ENCODE data around the gene CTAGE4.
"Not testable (repeated sequence)": the region's sequence is repeated elsewhere in the genome, so short reads cannot be mapped to it uniquely, and the experiment has no call there.

CTAGE4 gene

DNA sequence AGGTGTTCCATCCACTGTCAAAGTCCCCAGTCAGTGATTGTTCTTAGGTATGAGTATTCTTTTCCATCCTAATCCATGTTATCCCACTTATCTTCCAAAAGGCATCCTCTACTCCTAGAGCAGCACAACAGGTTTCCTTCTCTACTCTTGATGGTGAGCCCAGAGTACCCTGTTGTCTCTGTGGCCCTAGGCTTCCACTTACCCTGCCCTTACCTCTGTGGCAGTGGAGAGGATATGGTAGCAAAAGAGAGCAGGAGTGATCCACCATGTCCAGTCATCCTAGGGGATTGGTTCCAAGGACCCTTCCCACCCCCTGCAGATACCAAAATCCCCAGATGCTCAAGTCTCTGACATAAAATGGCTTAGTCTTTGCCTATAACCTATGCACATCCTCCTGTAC lies 33.9 kb downstream of the CTAGE4 start:
- not testable (repeated sequence) for DNase-seq

DNA sequence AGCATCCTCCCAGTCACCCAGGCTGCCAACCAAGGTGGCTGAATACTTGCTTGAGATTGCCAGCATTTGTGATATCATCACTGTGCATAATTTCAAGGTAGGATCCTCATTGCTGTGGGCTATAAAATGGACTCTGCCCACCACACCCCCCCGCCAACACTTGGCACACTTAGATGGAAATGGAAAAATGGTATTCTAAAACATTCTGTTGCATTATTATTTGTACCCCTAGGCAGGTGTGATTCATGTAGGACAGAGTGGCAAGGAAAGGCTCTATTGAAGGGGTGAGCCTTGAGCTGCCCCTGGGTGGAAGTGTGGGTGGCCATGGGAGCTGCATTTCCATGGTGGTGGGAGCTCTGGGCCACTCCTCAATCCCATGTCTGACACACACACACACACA lies 35.3 kb downstream of the CTAGE4 start:
- DNase-seq: not testable (repeated sequence)

GRCh38 chr7:144219149-144219548 lies 35.9 kb downstream of the CTAGE4 start:
- not testable (repeated sequence) for DNase-seq

DNA sequence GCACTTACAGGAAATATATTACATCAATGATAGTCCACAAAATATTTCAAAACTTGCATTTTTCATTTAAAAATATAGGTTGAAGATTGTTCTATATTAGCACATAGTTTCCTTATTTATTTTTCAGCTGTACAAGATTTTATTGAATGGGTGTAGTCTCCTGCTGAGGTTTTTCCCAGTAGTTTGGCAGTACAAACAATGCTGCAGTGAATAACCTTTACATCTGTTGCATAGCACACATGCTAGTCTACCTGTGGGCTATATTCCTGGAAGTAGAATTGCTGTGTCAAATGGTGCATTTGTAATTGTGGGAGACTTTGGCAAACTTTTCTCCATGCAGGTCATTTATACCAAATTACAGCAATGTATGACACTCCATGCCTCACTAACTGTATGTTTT lies 37.3 kb downstream of the CTAGE4 start:
- not testable (repeated sequence) for DNase-seq

DNA sequence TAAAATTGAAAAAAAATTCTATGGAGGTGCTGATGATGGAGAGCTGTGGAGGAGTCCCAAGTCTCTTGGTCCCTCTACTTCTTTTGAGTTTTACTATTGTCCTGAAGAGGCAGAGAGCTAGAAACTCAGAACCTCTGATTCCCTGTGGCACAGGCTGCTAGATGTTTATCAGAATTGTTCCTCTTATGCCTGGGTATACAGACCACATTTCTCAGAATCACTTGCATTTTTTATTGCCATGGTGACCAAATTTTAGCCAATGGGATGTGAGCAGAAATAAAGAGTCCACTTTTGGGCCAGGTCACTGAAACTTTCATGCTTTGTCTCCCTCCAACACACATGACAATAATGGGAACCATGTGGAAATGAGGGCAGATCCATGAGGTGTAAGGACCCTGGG lies 40.4 kb downstream of the CTAGE4 start:
- DNase-seq: not testable (repeated sequence)

DNA sequence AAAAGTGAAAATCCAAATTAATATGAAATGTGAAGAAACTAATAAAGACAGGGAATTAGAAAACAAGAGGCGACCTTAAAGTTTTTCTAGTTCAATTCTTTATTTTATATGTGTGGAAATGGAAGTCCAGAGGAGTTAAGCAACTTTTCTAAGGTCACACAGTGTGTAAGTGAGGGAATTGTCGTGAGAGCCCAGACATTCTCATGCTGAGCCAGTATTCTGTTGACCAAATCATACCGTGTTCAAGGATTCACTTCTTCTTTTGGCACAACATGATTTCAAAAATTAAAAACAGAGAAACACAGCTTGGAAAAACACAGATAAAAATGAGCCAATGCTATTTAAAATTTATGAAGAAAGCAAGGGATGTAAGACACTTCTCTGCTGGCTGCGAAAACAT lies 43.6 kb downstream of the CTAGE4 start:
- not testable (repeated sequence) for DNase-seq

GRCh38 chr7:144228810-144229209 lies 45.5 kb downstream of the CTAGE4 start:
- not testable (repeated sequence) for DNase-seq

DNA sequence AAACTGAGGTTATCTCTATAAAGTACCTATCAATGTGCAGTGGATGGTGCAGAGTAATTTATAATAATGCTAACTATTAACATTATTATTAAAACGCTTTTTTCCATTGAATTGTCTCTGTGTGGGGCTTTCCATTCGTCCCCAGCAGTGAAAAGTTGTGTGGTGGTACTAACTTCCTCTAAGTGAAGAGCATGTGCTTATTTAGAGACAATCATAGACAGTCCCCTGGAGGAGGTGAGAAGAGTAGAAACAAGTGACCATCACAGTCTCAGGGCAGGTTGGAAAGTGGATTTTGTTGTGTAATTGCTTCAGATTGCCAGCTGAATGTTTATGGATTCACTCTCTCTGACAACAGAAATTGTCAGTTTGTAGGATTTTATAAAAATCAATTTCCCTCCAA lies 47.8 kb downstream of the CTAGE4 start:
- DNase-seq: not testable (repeated sequence)

DNA sequence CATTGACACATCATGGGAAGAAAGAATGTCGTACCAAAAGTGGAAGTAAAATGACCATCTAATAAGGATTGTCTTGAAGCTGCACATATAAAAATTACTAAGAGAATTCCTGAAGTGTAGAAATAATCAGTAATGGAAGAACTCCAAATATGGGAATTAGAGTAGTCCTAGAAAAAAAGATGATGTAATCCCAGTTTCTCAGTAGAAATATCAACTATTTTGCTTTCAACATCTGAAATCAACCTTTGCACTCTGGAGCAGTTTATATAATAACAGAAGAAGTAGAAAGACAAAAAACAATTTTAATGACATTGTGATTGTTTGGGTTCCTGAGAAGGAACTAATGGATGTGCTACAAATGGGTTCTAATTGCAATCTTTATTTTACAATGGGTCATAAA lies 49.8 kb downstream of the CTAGE4 start:
- DNase-seq: not testable (repeated sequence)
